Measurements from ENCODE around the gene KCNG2.
"Not testable (repeated sequence)": the region's sequence is repeated elsewhere in the genome, so short reads cannot be mapped to it uniquely, and the experiment has no call there.

The KCNG2 gene

GRCh38 chr18:79863161-79864005, 65.6 kb downstream of the KCNG2 start:
- no peaks in the 10 kb centered on the region for H3K9me2 ChIP-seq (replicated peaks; ENCODE audit: low read depth, low read length)
- peaks cover 17% of the 10 kb centered on the region; the same call in 1 of the 2 replicates for H3K9me3 ChIP-seq (ENCODE audit: insufficient read depth, low read depth, low read length)
- H3K79me2 ChIP-seq (ENCODE audit: insufficient read depth, low read length), result no peaks in the 10 kb centered on the region
- no peaks in the 10 kb centered on the region for H3K27me3 ChIP-seq (ENCODE audit: insufficient read depth, low read length, poor library complexity, severe bottlenecking)
- no peaks in the 10 kb centered on the region for H3F3A ChIP-seq (ENCODE audit: low read depth)
- no peaks in the 10 kb centered on the region for H3K36me3 ChIP-seq (ENCODE audit: insufficient read depth, low read length)
- no peak overlapping the region for H3K9ac ChIP-seq (ENCODE audit: low read depth, low read length, poor library complexity, severe bottlenecking)
- no peaks in the 10 kb centered on the region for H4K20me1 ChIP-seq (ENCODE audit: insufficient read depth, low read length, poor library complexity, severe bottlenecking)
- no peak for TF ChIP-seq CTCF (conservative IDR thresholded peaks at IDR 0.05; ENCODE audit: low read length)
- TF ChIP-seq EZH2phosphoT487 (IDR thresholded peaks at IDR 0.05; ENCODE audit: borderline replicate concordance), result no peak
- H3K4me3 ChIP-seq (ENCODE audit: low read length, poor library complexity, severe bottlenecking), result no peak overlapping the region
- no peak overlapping the region for H3K4me2 ChIP-seq (ENCODE audit: low read depth, low read length, poor library complexity, severe bottlenecking)
- H3K4me1 ChIP-seq (ENCODE audit: insufficient read depth, low read length, poor library complexity, severe bottlenecking), result no peaks in the 10 kb centered on the region
- no peak overlapping the region for H2AFZ ChIP-seq (ENCODE audit: low read length)

- Histone ChIP-seq H4K20me1 (ENCODE audit: insufficient read depth, low read length, poor library complexity, severe bottlenecking) (no peaks in the 10 kb centered on the region), H3K4me3 (ENCODE audit: low read length, poor library complexity, severe bottlenecking) (no peak overlapping the region), H3K9ac (ENCODE audit: low read depth, low read length, poor library complexity, severe bottlenecking) (no peak overlapping the region), H3K9me3 (ENCODE audit: insufficient read depth, low read depth, low read length) (peaks cover 18% of the 10 kb centered on the region; the same call in 1 of the 2 replicates), H3K9me2 (replicated peaks; ENCODE audit: low read depth, low read length) (no peaks in the 10 kb centered on the region), H3K4me1 (ENCODE audit: insufficient read depth, low read length, poor library complexity, severe bottlenecking) (no peaks in the 10 kb centered on the region), H3F3A (ENCODE audit: low read depth) (no peaks in the 10 kb centered on the region), H3K79me2 (ENCODE audit: insufficient read depth, low read length) (no peaks in the 10 kb centered on the region), H3K4me2 (ENCODE audit: low read depth, low read length, poor library complexity, severe bottlenecking) (no peak overlapping the region), H3K36me3 (ENCODE audit: insufficient read depth, low read length) (no peaks in the 10 kb centered on the region), H3K27me3 (ENCODE audit: insufficient read depth, low read length, poor library complexity, severe bottlenecking) (no peaks in the 10 kb centered on the region), H2AFZ (ENCODE audit: low read length) (no peak overlapping the region)
- TF ChIP-seq CTCF (conservative IDR thresholded peaks at IDR 0.05; ENCODE audit: low read length) (no peak), EZH2phosphoT487 (IDR thresholded peaks at IDR 0.05; ENCODE audit: borderline replicate concordance) (no peak)
These were observed 66.4 kb downstream of the KCNG2 start for GRCh38 chr18:79864006-79864725.

GRCh38 chr18:79864955-79865354, 67.2 kb downstream of the KCNG2 start:
- not testable (repeated sequence) for H2AFZ ChIP-seq (ENCODE audit: low read length); H3K4me1 ChIP-seq (ENCODE audit: insufficient read depth, low read length, poor library complexity, severe bottlenecking); H3K9ac ChIP-seq (ENCODE audit: low read depth, low read length, poor library complexity, severe bottlenecking); H3K79me2 ChIP-seq (ENCODE audit: insufficient read depth, low read length); H3K4me2 ChIP-seq (ENCODE audit: low read depth, low read length, poor library complexity, severe bottlenecking); H4K20me1 ChIP-seq (ENCODE audit: insufficient read depth, low read length, poor library complexity, severe bottlenecking); H3K27me3 ChIP-seq (ENCODE audit: insufficient read depth, low read length, poor library complexity, severe bottlenecking); H3F3A ChIP-seq (ENCODE audit: low read depth); H3K9me2 ChIP-seq (replicated peaks; ENCODE audit: low read depth, low read length); H3K4me3 ChIP-seq (ENCODE audit: low read length, poor library complexity, severe bottlenecking); H3K36me3 ChIP-seq (ENCODE audit: insufficient read depth, low read length)
- H3K9me3 ChIP-seq (ENCODE audit: insufficient read depth, low read depth, low read length), result peaks cover 18% of the 10 kb centered on the region; the same call in 1 of the 2 replicates

- H3K4me3 ChIP-seq (ENCODE audit: low read length, poor library complexity, severe bottlenecking); H3K4me2 ChIP-seq (ENCODE audit: low read depth, low read length, poor library complexity, severe bottlenecking); H3K36me3 ChIP-seq (ENCODE audit: insufficient read depth, low read length); H2AFZ ChIP-seq (ENCODE audit: low read length); H3K4me1 ChIP-seq (ENCODE audit: insufficient read depth, low read length, poor library complexity, severe bottlenecking); H3F3A ChIP-seq (ENCODE audit: low read depth); H4K20me1 ChIP-seq (ENCODE audit: insufficient read depth, low read length, poor library complexity, severe bottlenecking); H3K9me2 ChIP-seq (replicated peaks; ENCODE audit: low read depth, low read length); H3K27me3 ChIP-seq (ENCODE audit: insufficient read depth, low read length, poor library complexity, severe bottlenecking); H3K9ac ChIP-seq (ENCODE audit: low read depth, low read length, poor library complexity, severe bottlenecking); H3K79me2 ChIP-seq (ENCODE audit: insufficient read depth, low read length): not testable (repeated sequence)
- peaks cover 25% of the 10 kb centered on the region; the same call in 1 of the 2 replicates for H3K9me3 ChIP-seq (ENCODE audit: insufficient read depth, low read depth, low read length)
These were observed 68.2 kb downstream of the KCNG2 start for GRCh38 chr18:79865951-79866350.

Measured in Loucy (cell line).